DND-41 (cell line): ENCODE results near the gene EXOSC10.

ENCODE experiments used
- CTCF ChIP-seq: IDR thresholded peaks from 2 replicates; pipeline ENCODE4 v1.5.1; 2012; ENCODE audit warnings: borderline replicate concordance, low read length, moderate library complexity, mild to moderate bottlenecking; ENCODE audit not compliant: poor library complexity, severe bottlenecking; ENCODE audit errors: extremely low read depth
- EZH2 ChIP-seq: IDR thresholded peaks from 3 replicates; pipeline ENCODE4 v1.6.1; 2012; ENCODE audit warnings: borderline replicate concordance, low read depth, mild to moderate bottlenecking, moderate library complexity, low read length, inconsistent platforms; ENCODE audit not compliant: severe bottlenecking

GRCh38 chr1:11061652-11062365 lies 37.9 kb downstream of the EXOSC10 start:
- no peak for TF ChIP-seq CTCF
- TF ChIP-seq EZH2 = no peak
